Liver (tissue), 9 donors: ENCODE data around the gene CYP2U1. TPM values are rescaled to one million over a fixed set of nuclear protein-coding genes. Genes with fewer than 3 reads are reported as not detected.

Source experiments
- DNase-seq: peaks from one replicate; pipeline ENCODE4 v3.0.0-alpha.2; 2017; ENCODE audit warnings: low spot score
- H3K27ac ChIP-seq, 2 donors: one replicate each; pipeline ENCODE4 v1.7.0; 2013; ENCODE audit warnings: inconsistent platforms in 2 of 2, low read length in 2 of 2, control low read depth in 1 of 2, low read depth in 1 of 2, mild to moderate bottlenecking in 1 of 2
- H3K27me3 ChIP-seq, 4 donors: one replicate each; pipeline versions ENCODE4 v1.6.1 to v1.7.0; 2013; ENCODE audit warnings: low read length in 3 of 4, inconsistent platforms in 1 of 4, mild to moderate bottlenecking in 1 of 4, moderate library complexity in 1 of 4; ENCODE audit not compliant: control insufficient read depth in 4 of 4, insufficient read depth in 4 of 4
- H3K36me3 ChIP-seq, 4 donors: one replicate each; pipeline versions ENCODE4 v1.6.1 to v1.7.0; 2013; ENCODE audit warnings: low read length in 3 of 4, mild to moderate bottlenecking in 3 of 4, low read depth in 1 of 4, moderate library complexity in 1 of 4; ENCODE audit not compliant: control insufficient read depth in 4 of 4, insufficient read depth in 3 of 4
- H3K4me1 ChIP-seq, 4 donors: one replicate each; pipeline versions ENCODE4 v1.6.1 to v1.7.0; 2013; ENCODE audit warnings: low read length in 3 of 4, mild to moderate bottlenecking in 3 of 4, moderate library complexity in 1 of 4; ENCODE audit not compliant: control insufficient read depth in 4 of 4, insufficient read depth in 4 of 4
- H3K4me3 ChIP-seq, 3 donors: one replicate each; pipeline versions ENCODE4 v1.6.1 to v1.7.0; 2013; ENCODE audit warnings: low read length in 3 of 3, control low read depth in 1 of 3, low read depth in 1 of 3, mild to moderate bottlenecking in 1 of 3
- H3K9ac ChIP-seq, 2 donors: one replicate each; pipeline ENCODE4 v1.7.0; 2013; ENCODE audit warnings: low read length in 2 of 2, mild to moderate bottlenecking in 2 of 2, moderate library complexity in 2 of 2, control low read depth in 1 of 2, low read depth in 1 of 2
- H3K9me3 ChIP-seq, 4 donors: one replicate each; pipeline versions ENCODE4 v1.6.1 to v1.7.0; 2013; ENCODE audit warnings: low read length in 3 of 4; ENCODE audit not compliant: control insufficient read depth in 4 of 4
- FOXA1 ChIP-seq: IDR thresholded peaks from 2 replicates; pipeline ENCODE4 v1.6.1; 2016; ENCODE audit warnings: antibody characterized with exemption
- FOXA2 ChIP-seq: IDR thresholded peaks from 2 replicates; pipeline ENCODE4 v1.6.1; 2016; ENCODE audit warnings: antibody characterized with exemption
- HNF4G ChIP-seq: IDR thresholded peaks from 2 replicates; pipeline ENCODE4 v1.6.1; 2016; ENCODE audit warnings: antibody characterized with exemption
- JUND ChIP-seq, 2 donors: IDR thresholded peaks; 2 replicates each; pipeline ENCODE4 v1.6.1; 2016; ENCODE audit warnings: antibody characterized with exemption in 2 of 2
- RAD21 ChIP-seq, 2 donors: IDR thresholded peaks; 2 replicates each; pipeline ENCODE4 v1.6.1; 2016; ENCODE audit warnings: antibody characterized with exemption in 2 of 2, mild to moderate bottlenecking in 2 of 2
- TAF1 ChIP-seq: conservative IDR thresholded peaks from 2 replicates; pipeline ENCODE4 v1.6.1; 2016; ENCODE audit warnings: antibody characterized with exemption, mild to moderate bottlenecking
- YY1 ChIP-seq: IDR thresholded peaks from 2 replicates; pipeline ENCODE4 v1.6.1; 2016; ENCODE audit warnings: antibody characterized with exemption, mild to moderate bottlenecking
- WGBS: extraction: QIAGEN DNeasy Blood & Tissue Kit; methylation state at CpG from one replicate; pipeline ENCODE4 v1.1.7; 2013; 5-methylcytosine and 5-hydroxymethylcytosine counted together
- polyA plus RNA-seq, 2 donors: library from polyadenylated mRNA; stranded (reverse) in 1 of 2; unstranded in 1 of 2; fragments of 200-250 nt in 1 of 2; fragments of >200 nt in 1 of 2; fragmentation: Nextera tagmentation in 1 of 2; extraction: Ambion mirVana in 1 of 2; gene quantifications; one replicate each; pipeline versions ENCODE4 v1.2.1 to v1.2.3, GENCODE V29; 2013 to 2015
- total RNA-seq, 2 donors: library from RNA; depleted of rRNA; stranded (reverse); fragments of >200 nt; gene quantifications; one replicate each; pipeline ENCODE4 v1.2.3, GENCODE V29; 2014
- TF ChIP-seq, protein P1 (sequence below): IDR thresholded peaks from 2 replicates; pipeline ENCODE4 v1.6.1; 2016; ENCODE audit warnings: antibody characterized with exemption, mild to moderate bottlenecking
- TF ChIP-seq, protein P2 (sequence below): IDR thresholded peaks from 2 replicates; pipeline ENCODE4 v1.6.1; 2016; ENCODE audit warnings: antibody characterized with exemption
- TF ChIP-seq, protein P3 (sequence below): IDR thresholded peaks from 2 replicates; pipeline ENCODE4 v1.6.1; 2016; ENCODE audit warnings: antibody characterized with exemption
- donor health status: healthy.
- donor health status: healthy.
- donor health status: healthy.
- donor health status: healthy.
- donor health status: healthy.

CYP2U1 gene
- total and polyA plus RNA-seq, 4 donors: 2.0 to 4.9 (median 3.2) TPM

DNA sequence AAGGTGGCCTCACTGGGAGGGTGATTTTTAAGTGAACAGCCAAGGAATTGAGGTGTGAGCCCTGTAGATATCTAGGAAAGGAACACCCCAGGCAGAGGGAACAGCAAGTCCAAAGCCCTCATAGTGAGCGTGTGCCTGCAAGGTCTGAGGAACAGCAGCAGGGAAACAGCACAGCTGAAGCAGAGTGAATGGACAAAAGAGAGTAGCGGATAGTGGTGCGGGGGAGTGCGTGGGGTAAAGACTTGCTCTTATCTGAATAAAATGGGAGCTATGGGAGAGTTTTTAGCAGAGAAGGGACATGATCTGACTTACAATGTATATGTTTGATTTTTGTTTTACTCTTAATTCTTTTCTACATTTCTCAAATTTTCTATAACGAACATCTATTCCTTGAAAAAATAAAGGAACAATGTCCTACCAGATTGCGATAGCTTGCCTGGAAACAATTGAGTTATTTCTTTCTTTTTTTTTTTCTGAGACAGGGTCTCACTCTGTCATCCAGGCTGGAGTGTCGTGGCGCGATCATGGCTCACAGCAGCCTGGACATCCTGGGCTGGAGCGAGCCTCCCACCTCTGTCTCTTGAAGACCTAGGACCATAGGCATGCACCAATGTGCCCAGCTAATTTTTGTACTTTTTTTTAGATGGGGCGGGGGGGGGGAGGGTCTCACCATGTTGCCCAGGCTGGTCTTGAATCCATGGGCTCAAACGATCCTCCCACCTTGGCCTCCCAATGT lies 38.9 kb downstream of the CYP2U1 start:
- no peak for DNase-seq
- Histone ChIP-seq H3K27me3 (no peaks in the 10 kb centered on the region), H3K4me3 (no peak overlapping the region), H3K9me3 (no peaks in the 10 kb centered on the region), H3K27ac (no peak overlapping the region), H3K4me1 (no peaks in the 10 kb centered on the region), H3K9ac (no peak overlapping the region), H3K36me3 (peaks cover 0 to 2% (median under 1%) of the 10 kb centered on the region in 4 donors)
- WGBS: 97% methylated on average over 12 of the region's 12 CpGs
- no peak for TF ChIP-seq JUND (IDR thresholded peaks at IDR 0.05)
- no peak for TF ChIP-seq FOXA1
- TF ChIP-seq, protein P1, sequence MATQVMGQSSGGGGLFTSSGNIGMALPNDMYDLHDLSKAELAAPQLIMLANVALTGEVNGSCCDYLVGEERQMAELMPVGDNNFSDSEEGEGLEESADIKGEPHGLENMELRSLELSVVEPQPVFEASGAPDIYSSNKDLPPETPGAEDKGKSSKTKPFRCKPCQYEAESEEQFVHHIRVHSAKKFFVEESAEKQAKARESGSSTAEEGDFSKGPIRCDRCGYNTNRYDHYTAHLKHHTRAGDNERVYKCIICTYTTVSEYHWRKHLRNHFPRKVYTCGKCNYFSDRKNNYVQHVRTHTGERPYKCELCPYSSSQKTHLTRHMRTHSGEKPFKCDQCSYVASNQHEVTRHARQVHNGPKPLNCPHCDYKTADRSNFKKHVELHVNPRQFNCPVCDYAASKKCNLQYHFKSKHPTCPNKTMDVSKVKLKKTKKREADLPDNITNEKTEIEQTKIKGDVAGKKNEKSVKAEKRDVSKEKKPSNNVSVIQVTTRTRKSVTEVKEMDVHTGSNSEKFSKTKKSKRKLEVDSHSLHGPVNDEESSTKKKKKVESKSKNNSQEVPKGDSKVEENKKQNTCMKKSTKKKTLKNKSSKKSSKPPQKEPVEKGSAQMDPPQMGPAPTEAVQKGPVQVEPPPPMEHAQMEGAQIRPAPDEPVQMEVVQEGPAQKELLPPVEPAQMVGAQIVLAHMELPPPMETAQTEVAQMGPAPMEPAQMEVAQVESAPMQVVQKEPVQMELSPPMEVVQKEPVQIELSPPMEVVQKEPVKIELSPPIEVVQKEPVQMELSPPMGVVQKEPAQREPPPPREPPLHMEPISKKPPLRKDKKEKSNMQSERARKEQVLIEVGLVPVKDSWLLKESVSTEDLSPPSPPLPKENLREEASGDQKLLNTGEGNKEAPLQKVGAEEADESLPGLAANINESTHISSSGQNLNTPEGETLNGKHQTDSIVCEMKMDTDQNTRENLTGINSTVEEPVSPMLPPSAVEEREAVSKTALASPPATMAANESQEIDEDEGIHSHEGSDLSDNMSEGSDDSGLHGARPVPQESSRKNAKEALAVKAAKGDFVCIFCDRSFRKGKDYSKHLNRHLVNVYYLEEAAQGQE: no peak
- no peak for TF ChIP-seq HNF4G

DNA sequence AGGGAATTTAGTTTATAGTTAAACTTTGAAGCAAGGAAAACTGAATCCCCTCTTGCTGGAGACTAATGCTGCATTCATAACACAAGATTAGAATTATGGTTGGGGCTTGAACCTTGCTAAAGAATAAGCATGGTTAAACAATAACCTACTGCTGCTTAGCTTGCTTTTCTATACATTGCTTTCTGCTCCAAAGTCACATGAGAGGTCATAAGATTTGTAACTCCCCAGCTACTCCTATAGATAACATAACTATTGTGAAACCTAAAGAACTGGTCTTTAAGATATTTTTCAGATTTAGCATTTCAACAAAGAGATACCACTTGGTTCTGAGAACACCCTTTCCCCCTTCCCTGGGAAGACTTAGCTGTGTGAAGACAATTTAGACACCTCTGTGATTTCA lies 41.3 kb downstream of the CYP2U1 start:
- DNase-seq: no peak
- Histone ChIP-seq H3K9me3 (no peaks in the 10 kb centered on the region), H3K4me3 (no peak overlapping the region), H3K27me3 (no peaks in the 10 kb centered on the region), H3K9ac (no peak overlapping the region), H3K4me1 (peaks cover 0 to 9% (median 7%) of the 10 kb centered on the region in 4 donors), H3K27ac (no peak overlapping the region), H3K36me3 (peaks cover 0 to 2% (median under 1%) of the 10 kb centered on the region in 4 donors)
- no peak for TF ChIP-seq HNF4G
- TF ChIP-seq FOXA2: no peak
- TF ChIP-seq, protein P2, sequence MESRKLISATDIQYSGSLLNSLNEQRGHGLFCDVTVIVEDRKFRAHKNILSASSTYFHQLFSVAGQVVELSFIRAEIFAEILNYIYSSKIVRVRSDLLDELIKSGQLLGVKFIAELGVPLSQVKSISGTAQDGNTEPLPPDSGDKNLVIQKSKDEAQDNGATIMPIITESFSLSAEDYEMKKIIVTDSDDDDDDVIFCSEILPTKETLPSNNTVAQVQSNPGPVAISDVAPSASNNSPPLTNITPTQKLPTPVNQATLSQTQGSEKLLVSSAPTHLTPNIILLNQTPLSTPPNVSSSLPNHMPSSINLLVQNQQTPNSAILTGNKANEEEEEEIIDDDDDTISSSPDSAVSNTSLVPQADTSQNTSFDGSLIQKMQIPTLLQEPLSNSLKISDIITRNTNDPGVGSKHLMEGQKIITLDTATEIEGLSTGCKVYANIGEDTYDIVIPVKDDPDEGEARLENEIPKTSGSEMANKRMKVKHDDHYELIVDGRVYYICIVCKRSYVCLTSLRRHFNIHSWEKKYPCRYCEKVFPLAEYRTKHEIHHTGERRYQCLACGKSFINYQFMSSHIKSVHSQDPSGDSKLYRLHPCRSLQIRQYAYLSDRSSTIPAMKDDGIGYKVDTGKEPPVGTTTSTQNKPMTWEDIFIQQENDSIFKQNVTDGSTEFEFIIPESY: no peak
- TF ChIP-seq, protein P3, sequence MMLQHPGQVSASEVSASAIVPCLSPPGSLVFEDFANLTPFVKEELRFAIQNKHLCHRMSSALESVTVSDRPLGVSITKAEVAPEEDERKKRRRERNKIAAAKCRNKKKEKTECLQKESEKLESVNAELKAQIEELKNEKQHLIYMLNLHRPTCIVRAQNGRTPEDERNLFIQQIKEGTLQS: no peak
- no peak for TF ChIP-seq YY1
- no peak for TF ChIP-seq TAF1
- TF ChIP-seq RAD21 (IDR thresholded peaks at IDR 0.05): no peak
- TF ChIP-seq JUND (IDR thresholded peaks at IDR 0.05): no peak
- TF ChIP-seq, protein P1: no peak
